ENCODE measurements around the gene CACNA1B.
"Not testable (repeated sequence)": the region's sequence is repeated elsewhere in the genome, so short reads cannot be mapped to it uniquely, and the experiment has no call there.

The CACNA1B gene

GRCh38 chr9:138010861-138011260 is 133.3 kb downstream of the CACNA1B start:
- no peak for DNase-seq (ENCODE audit: low read depth in 2 of 3, low spot score in 1 of 3)

- DNase-seq (ENCODE audit: low read depth in 2 of 3, low spot score in 1 of 3): no peak
These were observed 134.4 kb downstream of the CACNA1B start for GRCh38 chr9:138011951-138012500.

GRCh38 chr9:138013273-138013672 is 135.7 kb downstream of the CACNA1B start:
- no peak for DNase-seq (ENCODE audit: low read depth in 2 of 3, low spot score in 1 of 3)

- no peak for DNase-seq (ENCODE audit: low read depth in 2 of 3, low spot score in 1 of 3)
These were observed 136.4 kb downstream of the CACNA1B start for GRCh38 chr9:138013836-138014562.

- DNase-seq (ENCODE audit: low read depth in 2 of 3, low spot score in 1 of 3): no peak
These were observed 137.0 kb downstream of the CACNA1B start for GRCh38 chr9:138014563-138014945.

DNA sequence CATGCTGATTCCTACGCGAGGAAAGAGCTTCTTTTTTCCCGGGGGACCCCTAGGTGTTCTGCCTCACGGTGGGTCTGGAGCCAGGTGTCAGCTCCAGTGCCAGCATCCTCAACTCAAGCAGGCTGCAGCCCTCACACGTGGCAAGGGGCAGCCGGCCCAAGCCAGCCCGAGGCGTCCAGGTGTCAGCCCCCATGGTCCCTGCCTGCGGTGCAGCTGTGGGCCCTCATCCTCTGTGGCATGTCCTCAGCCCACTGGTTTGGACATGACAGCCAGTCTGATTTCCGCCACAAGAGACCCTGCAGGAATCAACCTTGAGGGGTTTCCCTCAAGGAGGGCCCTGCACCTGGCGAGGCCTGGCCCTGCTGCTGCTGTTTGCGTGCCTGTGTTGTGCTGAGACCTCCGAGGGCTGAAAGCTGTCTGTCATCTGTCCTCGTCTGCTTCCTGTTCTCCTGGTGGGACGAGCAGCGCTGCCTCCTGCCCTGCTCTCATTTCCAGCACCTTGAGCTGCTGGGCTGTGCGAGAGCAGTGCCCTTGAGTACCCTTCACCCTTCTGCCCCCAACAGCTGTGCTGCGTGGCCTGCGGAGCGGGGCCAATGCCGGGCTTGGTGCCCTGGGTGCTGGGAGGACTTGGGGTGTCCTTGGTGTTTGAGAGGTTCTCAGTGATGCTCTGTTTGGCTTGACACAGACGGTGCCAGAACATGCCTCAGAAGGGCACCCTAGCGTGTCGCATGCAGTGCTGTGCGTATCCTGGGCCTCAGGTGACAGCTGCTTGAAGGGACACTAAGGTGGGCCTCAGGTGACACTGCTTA is 137.6 kb downstream of the CACNA1B start:
- DNase-seq (ENCODE audit: low read depth in 2 of 3, low spot score in 1 of 3): no peak

DNA sequence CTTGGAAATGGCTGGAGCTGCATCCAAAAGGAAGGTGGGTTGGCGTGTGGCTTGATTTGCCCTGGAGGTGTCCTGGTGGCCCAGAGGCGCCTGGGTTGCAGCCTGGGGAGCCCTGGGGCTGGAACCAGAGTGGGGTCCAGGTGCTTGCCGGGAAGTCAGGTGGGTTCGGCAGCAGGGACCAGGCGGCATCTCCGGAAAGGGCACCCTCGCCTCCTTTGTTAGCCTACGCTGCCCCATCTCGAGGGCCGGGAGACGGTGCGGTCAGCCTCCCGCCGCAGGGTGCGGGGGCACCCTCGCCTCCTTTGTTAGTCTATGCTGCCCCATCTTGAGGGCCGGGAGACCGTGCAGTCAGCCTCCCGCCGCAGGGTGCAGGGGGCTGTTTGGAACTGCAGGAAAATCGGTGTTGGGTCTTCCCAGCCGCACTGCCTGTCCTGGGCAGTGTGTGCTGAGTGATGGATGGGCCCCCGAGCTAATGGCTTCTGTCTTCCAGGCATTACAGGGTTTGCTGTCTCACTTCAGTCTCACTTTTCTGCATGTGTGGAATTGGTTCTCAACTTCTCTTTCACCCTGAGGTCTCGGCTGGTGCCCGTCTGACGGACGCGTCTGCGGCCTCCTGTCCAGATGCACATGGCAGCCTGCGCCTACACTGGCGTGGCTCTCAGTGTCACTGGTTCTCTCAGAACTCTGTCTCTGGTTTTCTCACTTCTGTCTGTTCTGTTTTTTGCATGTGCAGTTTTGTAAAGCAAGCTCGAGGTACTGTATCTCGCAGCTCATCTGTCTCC is 139.0 kb downstream of the CACNA1B start:
- no peak for DNase-seq (ENCODE audit: low read depth in 2 of 3, low spot score in 1 of 3)

DNA sequence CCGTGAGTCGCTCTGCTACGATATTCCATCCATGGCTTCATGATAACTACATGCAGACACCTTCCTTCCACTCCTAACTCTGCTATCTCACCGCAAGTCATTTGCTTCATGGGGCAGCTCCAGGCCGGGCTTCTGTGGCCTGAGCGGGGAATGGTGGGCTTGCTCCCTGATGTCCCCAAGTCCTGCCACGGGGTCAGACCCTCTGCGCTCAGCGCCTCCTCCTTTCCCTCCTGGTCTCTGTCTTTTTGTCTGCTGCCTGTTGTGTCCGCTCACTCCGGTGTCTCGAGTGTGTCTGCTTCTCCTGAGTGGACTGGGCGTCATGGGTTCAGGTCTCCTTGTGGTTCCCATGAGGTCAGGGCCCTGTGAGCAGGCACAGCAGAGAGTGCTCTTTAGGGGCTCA is 139.6 kb downstream of the CACNA1B start:
- no peak for DNase-seq (ENCODE audit: low read depth in 2 of 3, low spot score in 1 of 3)

- not testable (repeated sequence) for DNase-seq (ENCODE audit: low read depth in 2 of 3, low spot score in 1 of 3)
These were observed 141.9 kb downstream of the CACNA1B start for GRCh38 chr9:138019514-138019913.

GRCh38 chr9:138020120-138020794 is 142.7 kb downstream of the CACNA1B start:
- DNase-seq (ENCODE audit: low read depth in 2 of 3, low spot score in 1 of 3): no peak

DNA sequence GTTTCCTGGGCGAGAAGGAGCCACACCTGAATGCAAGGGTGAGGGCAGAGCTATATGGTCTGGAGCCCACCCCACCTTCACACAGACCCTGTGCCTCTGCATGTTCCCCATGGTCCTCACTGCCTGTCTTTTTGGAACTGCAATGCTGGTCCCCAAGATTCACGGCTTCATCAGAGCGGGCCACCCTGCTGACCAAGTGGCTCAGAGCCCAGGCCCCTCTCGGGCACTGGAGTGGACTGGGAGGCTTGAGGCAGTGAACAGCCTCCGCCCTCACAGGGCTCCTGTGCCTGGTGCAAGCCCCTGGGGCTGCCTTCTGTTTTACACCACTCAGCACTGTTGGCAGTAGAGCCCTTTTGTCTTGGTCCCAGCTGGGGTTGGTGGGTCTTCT is 143.2 kb downstream of the CACNA1B start:
- no peak for DNase-seq (ENCODE audit: low read depth in 2 of 3, low spot score in 1 of 3)

DNA sequence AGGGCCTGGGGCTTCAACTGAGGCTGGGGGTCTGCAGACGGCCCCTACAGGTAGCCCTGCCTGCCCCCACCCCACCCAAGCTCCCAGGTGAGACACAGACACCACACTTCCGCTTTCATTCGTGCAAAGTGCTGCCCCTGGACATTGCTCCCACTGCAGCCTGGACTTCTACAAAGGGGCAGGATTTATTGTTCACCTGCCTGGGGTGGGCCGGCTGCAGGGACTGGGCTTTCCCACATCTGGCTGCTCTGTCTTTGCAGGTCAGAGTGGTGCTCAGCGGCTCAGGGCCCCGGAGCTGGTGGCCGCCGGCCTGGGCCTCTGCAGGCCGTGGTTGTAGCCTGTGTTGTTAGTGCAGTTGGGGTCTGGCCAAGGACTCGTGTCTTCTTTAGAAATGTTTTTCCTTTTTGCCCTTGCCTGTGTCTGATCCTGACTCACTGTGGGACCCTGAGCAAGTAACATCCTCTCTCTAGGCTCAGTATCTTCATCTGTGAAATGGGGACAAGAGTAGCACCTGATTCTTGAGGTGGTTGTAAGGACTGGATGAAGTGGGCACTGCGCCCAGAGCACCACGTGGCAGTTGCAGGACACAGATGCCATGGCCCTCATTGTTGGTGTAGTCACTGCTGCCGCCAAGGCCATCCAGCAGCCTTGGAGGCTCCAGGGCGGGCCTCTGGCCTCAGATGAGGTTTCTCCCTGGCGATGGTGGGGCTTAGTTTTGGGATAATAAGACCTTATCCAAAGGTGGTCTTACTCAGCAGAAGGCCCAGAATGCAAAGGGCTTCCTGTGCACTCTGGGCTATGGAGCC is 143.9 kb downstream of the CACNA1B start:
- DNase-seq (ENCODE audit: low read depth in 2 of 3, low spot score in 1 of 3): no peak

- no peak for DNase-seq (ENCODE audit: low read depth in 2 of 3, low spot score in 1 of 3)
These were observed 144.6 kb downstream of the CACNA1B start for GRCh38 chr9:138022121-138022741.

- DNase-seq (ENCODE audit: low read depth in 2 of 3, low spot score in 1 of 3): no peak
These were observed 145.3 kb downstream of the CACNA1B start for GRCh38 chr9:138022756-138023393.

GRCh38 chr9:138023394-138024124 is 146.0 kb downstream of the CACNA1B start:
- DNase-seq (ENCODE audit: low read depth in 2 of 3, low spot score in 1 of 3): no peak

DNA sequence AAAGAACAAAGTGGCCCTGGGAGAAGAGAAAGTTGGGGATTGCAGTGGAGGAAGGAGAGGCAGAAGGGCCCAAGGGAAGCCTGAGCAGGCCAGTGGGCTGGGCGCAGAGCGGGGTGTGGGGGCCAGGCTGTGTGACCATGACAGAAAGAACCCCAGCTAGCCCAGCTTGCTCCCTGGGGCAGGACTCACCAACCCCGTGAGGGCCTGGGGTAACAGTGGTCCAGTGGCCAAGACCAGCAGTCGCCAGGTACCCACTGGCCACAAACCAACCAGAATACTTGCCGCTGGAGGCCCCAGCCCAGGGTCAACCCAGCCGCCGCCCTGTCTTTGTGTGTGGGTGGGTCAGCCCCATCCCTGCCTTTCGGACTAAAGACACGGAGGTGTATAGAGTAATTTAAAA is 146.5 kb downstream of the CACNA1B start:
- no peak for DNase-seq (ENCODE audit: low read depth in 2 of 3, low spot score in 1 of 3)

DNA sequence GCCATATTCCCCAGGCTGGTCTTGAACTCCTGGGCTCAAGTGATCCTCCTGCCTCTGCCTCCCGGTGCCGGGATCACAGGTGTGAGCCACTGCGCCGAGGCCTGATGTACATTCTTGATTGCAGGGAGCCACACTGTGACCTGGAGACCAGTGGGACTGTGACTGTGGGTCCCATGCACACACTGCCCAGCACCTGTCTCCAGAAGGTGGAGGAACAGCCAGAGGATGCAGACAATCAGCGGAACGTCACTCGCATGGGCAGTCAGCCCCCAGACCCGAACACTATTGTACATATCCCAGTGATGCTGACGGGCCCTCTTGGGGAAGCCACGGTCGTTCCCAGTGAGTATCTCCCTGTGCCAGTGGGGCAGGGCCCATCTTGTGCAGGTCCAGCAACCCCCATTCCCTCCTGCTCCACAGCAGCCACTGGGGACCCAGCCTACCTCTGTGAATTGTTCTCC is 147.3 kb downstream of the CACNA1B start:
- DNase-seq (ENCODE audit: low read depth in 2 of 3, low spot score in 1 of 3): no peak

GRCh38 chr9:138025417-138025816 is 147.8 kb downstream of the CACNA1B start:
- DNase-seq (ENCODE audit: low read depth in 2 of 3, low spot score in 1 of 3): no peak

Measured in stimulated activated CD4-positive, alpha-beta T cell treated with anti-CD3 and anti-CD28 coated beads, Interleukin-12 subunit alpha, Interleukin-12 subunit beta, amount 100 ng/mL, for 48 hours (primary cell).